Body of pancreas (tissue), 4 donors: Measurements from ENCODE around the gene CPEB2.

Experiments
- POLR2A ChIP-seq, 3 donors: fragments of 450-650 bp; IDR thresholded peaks; one replicate each; pipeline ENCODE4 v1.6.1; 2016; ENCODE audit warnings: antibody characterized with exemption in 3 of 3, mild to moderate bottlenecking in 2 of 3
- TF ChIP-seq, protein P1 (sequence below), 7 experiments: fragments of 450-650 bp in 4 of 7; fragments of 200-600 bp in 3 of 7; sonication (generic) in 3 of 7; IDR thresholded peaks; one replicate each; pipeline ENCODE4 v1.5.1; 2016 to 2019; ENCODE audit warnings: antibody characterized with exemption in 7 of 7

- TF ChIP-seq, protein P1, sequence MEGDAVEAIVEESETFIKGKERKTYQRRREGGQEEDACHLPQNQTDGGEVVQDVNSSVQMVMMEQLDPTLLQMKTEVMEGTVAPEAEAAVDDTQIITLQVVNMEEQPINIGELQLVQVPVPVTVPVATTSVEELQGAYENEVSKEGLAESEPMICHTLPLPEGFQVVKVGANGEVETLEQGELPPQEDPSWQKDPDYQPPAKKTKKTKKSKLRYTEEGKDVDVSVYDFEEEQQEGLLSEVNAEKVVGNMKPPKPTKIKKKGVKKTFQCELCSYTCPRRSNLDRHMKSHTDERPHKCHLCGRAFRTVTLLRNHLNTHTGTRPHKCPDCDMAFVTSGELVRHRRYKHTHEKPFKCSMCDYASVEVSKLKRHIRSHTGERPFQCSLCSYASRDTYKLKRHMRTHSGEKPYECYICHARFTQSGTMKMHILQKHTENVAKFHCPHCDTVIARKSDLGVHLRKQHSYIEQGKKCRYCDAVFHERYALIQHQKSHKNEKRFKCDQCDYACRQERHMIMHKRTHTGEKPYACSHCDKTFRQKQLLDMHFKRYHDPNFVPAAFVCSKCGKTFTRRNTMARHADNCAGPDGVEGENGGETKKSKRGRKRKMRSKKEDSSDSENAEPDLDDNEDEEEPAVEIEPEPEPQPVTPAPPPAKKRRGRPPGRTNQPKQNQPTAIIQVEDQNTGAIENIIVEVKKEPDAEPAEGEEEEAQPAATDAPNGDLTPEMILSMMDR (IDR thresholded peaks at IDR 0.05): no peak
- no peak for TF ChIP-seq POLR2A (IDR thresholded peaks at IDR 0.05)
Measured at GRCh38 chr4:15060213-15060612, 57.9 kb downstream of the CPEB2 start.
